B cell (primary cell): Measurements from ENCODE around the gene BBX. TPM values are rescaled to one million over a fixed set of nuclear protein-coding genes. Genes with fewer than 3 reads are reported as not detected.

Experiments
- ATAC-seq: fragments of 200-7000 bp; cut with Tn5 transposase; one replicate; pipeline ENCODE4 v1.10.0; 2021; ENCODE audit warnings: low read depth, mild to moderate bottlenecking, moderate number of reproducible peaks, moderate library complexity
- CTCF ChIA-PET: fragments of 350-600 bp; sonication (Branson Sonifier 250); formaldehyde crosslinking; loops from one replicate; lab custom pipeline; 2021; ENCODE audit warnings: antibody characterized with exemption, inconsistent platforms; lab: Charles Lee
- POLR2A ChIA-PET: fragments of 350-600 bp; sonication (Branson Sonifier 250); formaldehyde crosslinking; loops from one replicate; lab custom pipeline; 2021; ENCODE audit warnings: antibody characterized with exemption; lab: Charles Lee
- DNase-seq: peaks from one replicate; pipeline ENCODE4 v3.0.0; 2013
- H2AFZ ChIP-seq: 2 replicates; pipeline ENCODE4 v1.6.1; 2012; ENCODE audit warnings: mild to moderate bottlenecking, low read depth, low read length; ENCODE audit not compliant: insufficient read depth, poor library complexity, severe bottlenecking
- H3K27ac ChIP-seq, 2 donors: 1 replicate in 1 of 2; 2 replicates in 1 of 2; pipeline ENCODE4 v1.5.1; 2012 to 2013; ENCODE audit warnings: low read length in 2 of 2, mild to moderate bottlenecking in 2 of 2, moderate library complexity in 1 of 2
- H3K27me3 ChIP-seq, 4 experiments: fragments of 200-600 bp in 1 of 4; sonication (generic) in 1 of 4; replicated peaks in 1 of 4; 1 replicate in 2 of 4; 2 replicates in 2 of 4; pipeline versions ENCODE4 v1.6.1 to v1.7.0; 2013 to 2016; ENCODE audit warnings: low read length in 3 of 4, mild to moderate bottlenecking in 2 of 4, mixed read lengths in 1 of 4, moderate library complexity in 1 of 4; ENCODE audit not compliant: insufficient read depth in 4 of 4, control insufficient read depth in 3 of 4; ENCODE audit errors: control extremely low read depth in 1 of 4
- H3K36me3 ChIP-seq, 2 experiments: replicated peaks in 1 of 2; 1 replicate in 1 of 2; 2 replicates in 1 of 2; pipeline versions ENCODE4 v1.6.1 to v1.7.1; 2013; ENCODE audit warnings: low read length in 1 of 2; ENCODE audit not compliant: insufficient read depth in 2 of 2, control insufficient read depth in 1 of 2; ENCODE audit errors: control extremely low read depth in 1 of 2, extremely low read depth in 1 of 2
- H3K4me1 ChIP-seq, 2 donors: fragments of 200-600 bp in 1 of 2; sonication (generic) in 1 of 2; 1 replicate in 1 of 2; 2 replicates in 1 of 2; pipeline versions ENCODE4 v1.5.1 to v1.6.1; 2013 to 2017; ENCODE audit warnings: low read length in 2 of 2; ENCODE audit not compliant: control insufficient read depth in 2 of 2, insufficient read depth in 2 of 2
- H3K4me2 ChIP-seq: replicated peaks from 2 replicates; pipeline ENCODE3; 2012; ENCODE audit warnings: mild to moderate bottlenecking, low read depth, low read length; ENCODE audit not compliant: poor library complexity, severe bottlenecking
- H3K4me3 ChIP-seq, 5 experiments: fragments of 200-600 bp in 1 of 5; sonication (generic) in 1 of 5; 1 replicate in 3 of 5; 2 replicates in 2 of 5; pipeline versions ENCODE4 v1.5.1 to v1.7.0; 2011 to 2016; ENCODE audit warnings: low read length in 4 of 5, mild to moderate bottlenecking in 4 of 5, low read depth in 2 of 5, control low read depth in 1 of 5, moderate library complexity in 1 of 5; ENCODE audit not compliant: insufficient read depth in 1 of 5; ENCODE audit errors: control extremely low read depth in 1 of 5, extremely low read depth in 1 of 5
- H3K79me2 ChIP-seq: fragments of 200-600 bp; sonication (generic); one replicate; pipeline ENCODE4 v1.6.0; 2016; ENCODE audit warnings: low read length; ENCODE audit not compliant: control insufficient read depth, insufficient read depth
- H3K9ac ChIP-seq: fragments of 200-600 bp; sonication (generic); 2 replicates; pipeline ENCODE4 v1.6.1; 2017; ENCODE audit warnings: mild to moderate bottlenecking, low read length, moderate library complexity
- H3K9me3 ChIP-seq, 3 donors: one replicate each; pipeline versions ENCODE4 v1.6.1 to v1.7.1; 2013; ENCODE audit warnings: low read length in 2 of 3; ENCODE audit not compliant: control insufficient read depth in 2 of 3, insufficient read depth in 1 of 3; ENCODE audit errors: control extremely low read depth in 1 of 3
- H4K20me1 ChIP-seq: 2 replicates; pipeline ENCODE4 v1.6.0; 2012; ENCODE audit warnings: mild to moderate bottlenecking, low read length; ENCODE audit not compliant: insufficient read depth, control insufficient read depth, poor library complexity, severe bottlenecking
- H3K27ac Mint-ChIP-seq: one replicate; pipeline ENCODE4 v1.8.0; 2021; ENCODE audit warnings: mixed read lengths
- H3K27me3 Mint-ChIP-seq: one replicate; pipeline ENCODE4 v1.8.0; 2021; ENCODE audit warnings: mixed read lengths
- H3K4me1 Mint-ChIP-seq: one replicate; pipeline ENCODE4 v1.8.0; 2021; ENCODE audit warnings: mixed read lengths
- H3K4me3 Mint-ChIP-seq: one replicate; pipeline ENCODE4 v1.8.0; 2021; ENCODE audit warnings: mixed read lengths
- H3K9me3 Mint-ChIP-seq: one replicate; pipeline ENCODE4 v1.8.0; 2022; ENCODE audit warnings: mixed read lengths; ENCODE audit not compliant: insufficient read depth
- EZH2 ChIP-seq: IDR thresholded peaks from 2 replicates; pipeline ENCODE4 v1.6.1; 2012; ENCODE audit warnings: borderline replicate concordance, low read depth, mild to moderate bottlenecking, moderate library complexity, low read length; ENCODE audit not compliant: insufficient read depth, poor library complexity, severe bottlenecking
- WGBS: methylation state at CpG from one replicate; pipeline ENCODE4 v1.1.5; 2013; ENCODE audit warnings: missing lambda C conversion rate; ENCODE audit not compliant: insufficient coverage; 5-methylcytosine and 5-hydroxymethylcytosine counted together
- intact Hi-C: fragments of 100-400 bp; cut with micrococcal nuclease; formaldehyde crosslinking; loops from one replicate; pipeline ENCODE4 v1.10.0; 2022
- polyA plus RNA-seq: library from polyadenylated mRNA; depleted of rRNA; stranded (reverse); fragments of >200 nt; gene quantifications from 2 replicates; pipeline ENCODE4 v1.2.3, GENCODE V29; 2012
- total RNA-seq, 2 donors: library from RNA; stranded (reverse); fragments of 120-200 nt in 1 of 2; gene quantifications; 1 replicate in 1 of 2; 2 replicates in 1 of 2; pipeline versions ENCODE4 v1.2.3 to v1.2.4, GENCODE V29; 2013 to 2022
- TF ChIP-seq, protein P1 (sequence below): fragments of 200-600 bp; IDR thresholded peaks from one replicate; pipeline ENCODE4 v1.8.0; 2022; ENCODE audit warnings: antibody characterized with exemption, mild to moderate bottlenecking

Gene BBX
- total and polyA plus RNA-seq, 2 donors (not counting 1 experiment from before 2014, with no cell fraction given): 27.8 to 133 TPM

DNA sequence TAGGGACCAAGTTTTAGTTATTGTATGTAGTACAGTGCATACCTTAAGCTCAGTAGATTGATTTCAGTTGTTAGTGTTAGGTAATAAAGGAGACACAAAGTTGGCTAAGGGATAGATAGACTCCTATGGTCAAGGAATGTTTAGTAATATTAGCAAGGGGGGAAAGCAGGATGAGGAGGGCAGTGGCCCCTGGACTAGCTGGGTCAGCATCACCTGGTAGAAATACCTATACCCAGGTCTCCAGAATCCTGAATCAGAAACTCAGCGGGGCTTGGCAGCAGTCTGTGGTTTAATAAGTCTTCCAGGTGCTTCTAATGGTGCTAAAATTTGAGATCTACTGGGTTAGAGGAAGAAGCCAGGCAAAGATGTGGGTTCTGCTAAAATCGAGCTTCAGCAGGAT is 35.0 kb downstream of the BBX start:
- Mint-ChIP-seq H3K9me3 (no peaks in the 10 kb centered on the region), H3K4me1 (peaks cover 51% of the 10 kb centered on the region), H3K4me3 (no peak overlapping the region), H3K27ac (no peak overlapping the region), H3K27me3 (no peaks in the 10 kb centered on the region)
- Histone ChIP-seq H3K4me2 (no peak overlapping the region), H3K79me2 (peaks cover 34% of the 10 kb centered on the region), H3K27ac (no peak overlapping the region), H3K27me3 (no peaks in the 10 kb centered on the region), H3K9me3 (no peaks in the 10 kb centered on the region), H3K4me3 (no peak overlapping the region), H3K36me3 (no peaks in the 10 kb centered on the region), H3K9ac (no peak overlapping the region), H2AFZ (no peak overlapping the region), H3K4me1 (no peaks in the 10 kb centered on the region), H4K20me1 (peaks cover 24% of the 10 kb centered on the region)
- ChIA-PET POLR2A (interaction anchor here (0.6 kb wide), 1 partner anchor 98 kb away, joined by 4 read pairs; no protein-coding TSS in a partner anchor), CTCF (interaction anchor here (0.7 to 0.8 kb wide), 2 partner anchors 8 to 15 kb away, joined by 3 to 4 read pairs; no protein-coding TSS in a partner anchor)
- intact Hi-C loops: no loop called here
- no peak for TF ChIP-seq EZH2
- TF ChIP-seq, protein P1, sequence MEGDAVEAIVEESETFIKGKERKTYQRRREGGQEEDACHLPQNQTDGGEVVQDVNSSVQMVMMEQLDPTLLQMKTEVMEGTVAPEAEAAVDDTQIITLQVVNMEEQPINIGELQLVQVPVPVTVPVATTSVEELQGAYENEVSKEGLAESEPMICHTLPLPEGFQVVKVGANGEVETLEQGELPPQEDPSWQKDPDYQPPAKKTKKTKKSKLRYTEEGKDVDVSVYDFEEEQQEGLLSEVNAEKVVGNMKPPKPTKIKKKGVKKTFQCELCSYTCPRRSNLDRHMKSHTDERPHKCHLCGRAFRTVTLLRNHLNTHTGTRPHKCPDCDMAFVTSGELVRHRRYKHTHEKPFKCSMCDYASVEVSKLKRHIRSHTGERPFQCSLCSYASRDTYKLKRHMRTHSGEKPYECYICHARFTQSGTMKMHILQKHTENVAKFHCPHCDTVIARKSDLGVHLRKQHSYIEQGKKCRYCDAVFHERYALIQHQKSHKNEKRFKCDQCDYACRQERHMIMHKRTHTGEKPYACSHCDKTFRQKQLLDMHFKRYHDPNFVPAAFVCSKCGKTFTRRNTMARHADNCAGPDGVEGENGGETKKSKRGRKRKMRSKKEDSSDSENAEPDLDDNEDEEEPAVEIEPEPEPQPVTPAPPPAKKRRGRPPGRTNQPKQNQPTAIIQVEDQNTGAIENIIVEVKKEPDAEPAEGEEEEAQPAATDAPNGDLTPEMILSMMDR: no peak
- WGBS: 100% methylated on average over 1 of the region's 2 CpGs
- ATAC-seq: no peak
- DNase-seq: no peak

DNA sequence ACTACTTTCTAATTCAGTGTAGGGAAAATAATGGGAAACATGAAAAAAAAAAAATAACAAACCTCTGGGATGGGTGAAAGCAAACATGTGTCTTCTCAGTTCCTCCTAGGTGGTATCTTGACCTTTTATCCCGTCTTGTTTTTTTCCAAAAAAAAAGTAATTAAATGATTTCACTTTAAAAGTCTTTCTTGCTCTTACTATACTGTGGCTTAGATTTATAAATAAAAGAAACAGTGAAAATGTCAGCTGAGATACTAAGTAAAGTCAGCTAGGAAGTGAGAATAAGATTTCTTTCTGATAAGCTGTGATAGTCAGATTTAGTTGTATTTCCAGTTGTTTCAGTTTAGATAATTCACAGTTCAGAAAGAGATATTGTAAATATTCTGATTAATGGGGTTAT is 37.4 kb downstream of the BBX start:
- no CpG with 5 or more reads among the region's 1 CpG for WGBS
- ChIA-PET CTCF (interaction anchor here (1.0 kb wide), 1 partner anchor 17 kb away, joined by 3 read pairs; no protein-coding TSS in a partner anchor), POLR2A (no interaction called here)
- peaks cover 53% of the 10 kb centered on the region for H3K4me1 Mint-ChIP-seq
- Histone ChIP-seq H3K9me3 (no peaks in the 10 kb centered on the region), H3K27ac (no peak overlapping the region), H2AFZ (no peak overlapping the region), H3K4me1 (no peaks in the 10 kb centered on the region), H3K79me2 (peaks cover 52% of the 10 kb centered on the region), H4K20me1 (peaks cover 45% of the 10 kb centered on the region), H3K4me2 (no peak overlapping the region), H3K9ac (no peak overlapping the region), H3K4me3 (no peak overlapping the region), H3K36me3 (no peaks in the 10 kb centered on the region), H3K27me3 (no peaks in the 10 kb centered on the region)
- no peak overlapping the region for H3K27ac Mint-ChIP-seq
- no peak for DNase-seq
- H3K27me3 Mint-ChIP-seq: no peaks in the 10 kb centered on the region
- no peaks in the 10 kb centered on the region for H3K9me3 Mint-ChIP-seq
- intact Hi-C loops: no loop called here
- TF ChIP-seq, protein P1: no peak
- TF ChIP-seq EZH2: no peak
- no peak overlapping the region for H3K4me3 Mint-ChIP-seq
- no peak for ATAC-seq
